ENCODE measurements around the gene RPA1. TPM values are rescaled to one million over a fixed set of nuclear protein-coding genes. Genes with fewer than 3 reads are reported as not detected.

RPA1 gene
- total RNA-seq, 1 experiment from 2014 or later = 198 TPM

GRCh38 chr17:1934901-1935300, 105.1 kb downstream of the RPA1 start:
- Histone ChIP-seq H3K4me1 (ENCODE audit: control insufficient read depth in 1 of 2, insufficient read depth in 2 of 2, low read length in 2 of 2) (no peaks in the 10 kb centered on the region), H3K36me3 (ENCODE audit: control insufficient read depth in 1 of 2, insufficient read depth in 2 of 2, low read length in 2 of 2) (no peaks in the 10 kb centered on the region), H3K9ac (ENCODE audit: low read length) (no peak overlapping the region), H3K27me3 (ENCODE audit: insufficient read depth, low read length) (no peaks in the 10 kb centered on the region), H3K4me3 (replicated peaks in 1 of 2; ENCODE audit: low read depth in 1 of 2, low read length in 2 of 2) (no peak overlapping the region), H4K20me1 (ENCODE audit: insufficient read depth) (no peaks in the 10 kb centered on the region), H3K9me3 (ENCODE audit: control insufficient read depth in 1 of 2, insufficient read depth in 1 of 2, low read depth in 1 of 2, low read length in 2 of 2) (no peaks in the 10 kb centered on the region), H3K79me2 (ENCODE audit: insufficient read depth, low read length) (no peaks in the 10 kb centered on the region), H3K9me2 (ENCODE audit: insufficient read depth) (no peaks in the 10 kb centered on the region), H3K27ac (ENCODE audit: low read depth, low read length) (no peak overlapping the region), H2AFZ (ENCODE audit: low read depth, low read length, poor library complexity, severe bottlenecking) (no peak overlapping the region), H3K4me2 (ENCODE audit: low read length) (no peak overlapping the region)
- ChIA-PET RAD21 (ENCODE audit: low non-redundant PET in 1 of 2, low total read pairs in 2 of 2, uncharacterized antibody in 2 of 2, unreplicated experiment in 2 of 2) (no interaction called here), POLR2A (no interaction called here), CTCF (no interaction called here)
- BruUV-seq (replicated peaks) = no TSS peak
- TF ChIP-seq POLR2A (IDR thresholded peaks at IDR 0.05; ENCODE audit: borderline replicate concordance, extremely low read depth, insufficient read depth, insufficient read length) (no peak), ZBTB33 (IDR thresholded peaks at IDR 0.05; ENCODE audit: extremely low read depth, insufficient replicate concordance, low read length) (no peak), YY1 (IDR thresholded peaks at IDR 0.05; ENCODE audit: extremely low read depth, insufficient replicate concordance, low read depth, low read length) (no peak), ATF3 (IDR thresholded peaks at IDR 0.05) (no peak), RAD21 (IDR thresholded peaks at IDR 0.05; ENCODE audit: low read depth) (no peak), EZH2phosphoT487 (IDR thresholded peaks at IDR 0.05; ENCODE audit: borderline replicate concordance) (no peak), ZFX (IDR thresholded peaks at IDR 0.05) (no peak), CBX3 (IDR thresholded peaks at IDR 0.05; ENCODE audit: low read depth) (no peak), ZNF274 (IDR thresholded peaks at IDR 0.05; ENCODE audit: low read depth, low read length) (no peak), ELF1 (IDR thresholded peaks at IDR 0.05; ENCODE audit: borderline replicate concordance, low read depth) (no peak), FOSL1 (IDR thresholded peaks at IDR 0.05; ENCODE audit: low read depth) (no peak), TCF7L2 (IDR thresholded peaks at IDR 0.05; ENCODE audit: borderline replicate concordance, extremely low read depth, insufficient read depth, insufficient read length) (no peak), MAX (IDR thresholded peaks at IDR 0.05) (no peak), CTCF (IDR thresholded peaks at IDR 0.05 in 2 of 3, conservative IDR thresholded peaks at IDR 0.05 in 1 of 3; ENCODE audit: borderline replicate concordance in 1 of 3, insufficient read depth in 1 of 3, low read depth in 2 of 3, low read length in 2 of 3) (no peak), EZH2 (IDR thresholded peaks at IDR 0.05) (no peak)
- DNase-seq (ENCODE audit: low read depth, low spot score) (no peak), ATAC-seq (no peak)
- intact Hi-C loops (cut with micrococcal nuclease) = no loop called here
